ENCODE data around the gene ACACB. TPM values are rescaled to one million over a fixed set of nuclear protein-coding genes. Genes with fewer than 3 reads are reported as not detected.

ACACB gene
- total and polyA plus RNA-seq, 2 experiments from 2014 or later = 6.2 to 15.4 TPM

DNA sequence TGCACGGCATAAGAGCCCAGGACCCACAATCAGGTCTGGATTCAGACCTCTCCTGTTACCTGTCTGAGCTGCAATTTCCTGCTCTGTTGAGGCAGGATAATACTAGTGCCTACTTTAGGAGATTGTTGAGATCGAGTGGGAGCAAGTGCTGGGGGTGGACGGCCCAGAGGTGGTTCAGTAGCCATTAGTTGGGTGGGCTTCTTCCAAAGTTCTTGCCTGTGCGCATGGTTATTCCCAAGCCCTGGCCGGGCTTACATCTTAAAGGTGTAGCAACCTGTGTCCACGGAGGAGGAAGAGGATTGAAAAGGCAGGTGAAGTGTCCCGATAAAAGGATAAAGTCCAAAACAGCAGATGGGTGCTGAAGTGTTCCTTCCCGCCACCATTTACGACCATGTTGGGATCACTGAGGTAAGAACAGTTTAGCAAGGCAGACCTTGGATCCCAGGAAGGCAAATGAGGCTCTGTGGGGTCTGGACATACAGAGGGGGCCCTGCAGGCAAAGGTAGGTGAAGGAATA, 33.8 kb downstream of the ACACB start:
- Mint-ChIP-seq H3K36me3 (ENCODE audit: low read depth) (no peaks in the 10 kb centered on the region), H3K27ac (no peak overlapping the region), H3K4me1 (peaks cover 5% of the 10 kb centered on the region; the same call in 2 of the 3 replicates), H3K9me3 (no peaks in the 10 kb centered on the region), H3K4me3 (no peak overlapping the region), H3K27me3 (ENCODE audit: insufficient read depth, low read depth, poor library complexity) (peaks cover 6% of the 10 kb centered on the region)
- H3K79me2 ChIP-seq (replicated peaks; ENCODE audit: insufficient read depth) = no peaks in the 10 kb centered on the region
- no peaks in the 10 kb centered on the region for H3K4me1 ChIP-seq (ENCODE audit: insufficient read depth)
- no peaks in the 10 kb centered on the region for H3K9me2 ChIP-seq (ENCODE audit: insufficient read depth)
- TF ChIP-seq ZNF331 (CRISPR knock-in tag; IDR thresholded peaks at IDR 0.05; ENCODE audit: low read depth) (no peak), JUNB (IDR thresholded peaks at IDR 0.05; ENCODE audit: unreplicated experiment) (no peak), POLR2AphosphoS5 (IDR thresholded peaks at IDR 0.05; ENCODE audit: low read depth) (no peak), EZH2phosphoT487 (IDR thresholded peaks at IDR 0.05; ENCODE audit: unreplicated experiment) (no peak), CREB1 (CRISPR knock-in tag; IDR thresholded peaks at IDR 0.05; ENCODE audit: low read depth) (no peak), NANOG (IDR thresholded peaks at IDR 0.05; ENCODE audit: borderline replicate concordance) (no peak), STAT1 (IDR thresholded peaks at IDR 0.05; ENCODE audit: unreplicated experiment) (no peak)
- TF ChIP-seq, protein P1, sequence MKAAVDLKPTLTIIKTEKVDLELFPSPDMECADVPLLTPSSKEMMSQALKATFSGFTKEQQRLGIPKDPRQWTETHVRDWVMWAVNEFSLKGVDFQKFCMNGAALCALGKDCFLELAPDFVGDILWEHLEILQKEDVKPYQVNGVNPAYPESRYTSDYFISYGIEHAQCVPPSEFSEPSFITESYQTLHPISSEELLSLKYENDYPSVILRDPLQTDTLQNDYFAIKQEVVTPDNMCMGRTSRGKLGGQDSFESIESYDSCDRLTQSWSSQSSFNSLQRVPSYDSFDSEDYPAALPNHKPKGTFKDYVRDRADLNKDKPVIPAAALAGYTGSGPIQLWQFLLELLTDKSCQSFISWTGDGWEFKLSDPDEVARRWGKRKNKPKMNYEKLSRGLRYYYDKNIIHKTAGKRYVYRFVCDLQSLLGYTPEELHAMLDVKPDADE (IDR thresholded peaks at IDR 0.05) = no peak
- TF ChIP-seq, protein P2, sequence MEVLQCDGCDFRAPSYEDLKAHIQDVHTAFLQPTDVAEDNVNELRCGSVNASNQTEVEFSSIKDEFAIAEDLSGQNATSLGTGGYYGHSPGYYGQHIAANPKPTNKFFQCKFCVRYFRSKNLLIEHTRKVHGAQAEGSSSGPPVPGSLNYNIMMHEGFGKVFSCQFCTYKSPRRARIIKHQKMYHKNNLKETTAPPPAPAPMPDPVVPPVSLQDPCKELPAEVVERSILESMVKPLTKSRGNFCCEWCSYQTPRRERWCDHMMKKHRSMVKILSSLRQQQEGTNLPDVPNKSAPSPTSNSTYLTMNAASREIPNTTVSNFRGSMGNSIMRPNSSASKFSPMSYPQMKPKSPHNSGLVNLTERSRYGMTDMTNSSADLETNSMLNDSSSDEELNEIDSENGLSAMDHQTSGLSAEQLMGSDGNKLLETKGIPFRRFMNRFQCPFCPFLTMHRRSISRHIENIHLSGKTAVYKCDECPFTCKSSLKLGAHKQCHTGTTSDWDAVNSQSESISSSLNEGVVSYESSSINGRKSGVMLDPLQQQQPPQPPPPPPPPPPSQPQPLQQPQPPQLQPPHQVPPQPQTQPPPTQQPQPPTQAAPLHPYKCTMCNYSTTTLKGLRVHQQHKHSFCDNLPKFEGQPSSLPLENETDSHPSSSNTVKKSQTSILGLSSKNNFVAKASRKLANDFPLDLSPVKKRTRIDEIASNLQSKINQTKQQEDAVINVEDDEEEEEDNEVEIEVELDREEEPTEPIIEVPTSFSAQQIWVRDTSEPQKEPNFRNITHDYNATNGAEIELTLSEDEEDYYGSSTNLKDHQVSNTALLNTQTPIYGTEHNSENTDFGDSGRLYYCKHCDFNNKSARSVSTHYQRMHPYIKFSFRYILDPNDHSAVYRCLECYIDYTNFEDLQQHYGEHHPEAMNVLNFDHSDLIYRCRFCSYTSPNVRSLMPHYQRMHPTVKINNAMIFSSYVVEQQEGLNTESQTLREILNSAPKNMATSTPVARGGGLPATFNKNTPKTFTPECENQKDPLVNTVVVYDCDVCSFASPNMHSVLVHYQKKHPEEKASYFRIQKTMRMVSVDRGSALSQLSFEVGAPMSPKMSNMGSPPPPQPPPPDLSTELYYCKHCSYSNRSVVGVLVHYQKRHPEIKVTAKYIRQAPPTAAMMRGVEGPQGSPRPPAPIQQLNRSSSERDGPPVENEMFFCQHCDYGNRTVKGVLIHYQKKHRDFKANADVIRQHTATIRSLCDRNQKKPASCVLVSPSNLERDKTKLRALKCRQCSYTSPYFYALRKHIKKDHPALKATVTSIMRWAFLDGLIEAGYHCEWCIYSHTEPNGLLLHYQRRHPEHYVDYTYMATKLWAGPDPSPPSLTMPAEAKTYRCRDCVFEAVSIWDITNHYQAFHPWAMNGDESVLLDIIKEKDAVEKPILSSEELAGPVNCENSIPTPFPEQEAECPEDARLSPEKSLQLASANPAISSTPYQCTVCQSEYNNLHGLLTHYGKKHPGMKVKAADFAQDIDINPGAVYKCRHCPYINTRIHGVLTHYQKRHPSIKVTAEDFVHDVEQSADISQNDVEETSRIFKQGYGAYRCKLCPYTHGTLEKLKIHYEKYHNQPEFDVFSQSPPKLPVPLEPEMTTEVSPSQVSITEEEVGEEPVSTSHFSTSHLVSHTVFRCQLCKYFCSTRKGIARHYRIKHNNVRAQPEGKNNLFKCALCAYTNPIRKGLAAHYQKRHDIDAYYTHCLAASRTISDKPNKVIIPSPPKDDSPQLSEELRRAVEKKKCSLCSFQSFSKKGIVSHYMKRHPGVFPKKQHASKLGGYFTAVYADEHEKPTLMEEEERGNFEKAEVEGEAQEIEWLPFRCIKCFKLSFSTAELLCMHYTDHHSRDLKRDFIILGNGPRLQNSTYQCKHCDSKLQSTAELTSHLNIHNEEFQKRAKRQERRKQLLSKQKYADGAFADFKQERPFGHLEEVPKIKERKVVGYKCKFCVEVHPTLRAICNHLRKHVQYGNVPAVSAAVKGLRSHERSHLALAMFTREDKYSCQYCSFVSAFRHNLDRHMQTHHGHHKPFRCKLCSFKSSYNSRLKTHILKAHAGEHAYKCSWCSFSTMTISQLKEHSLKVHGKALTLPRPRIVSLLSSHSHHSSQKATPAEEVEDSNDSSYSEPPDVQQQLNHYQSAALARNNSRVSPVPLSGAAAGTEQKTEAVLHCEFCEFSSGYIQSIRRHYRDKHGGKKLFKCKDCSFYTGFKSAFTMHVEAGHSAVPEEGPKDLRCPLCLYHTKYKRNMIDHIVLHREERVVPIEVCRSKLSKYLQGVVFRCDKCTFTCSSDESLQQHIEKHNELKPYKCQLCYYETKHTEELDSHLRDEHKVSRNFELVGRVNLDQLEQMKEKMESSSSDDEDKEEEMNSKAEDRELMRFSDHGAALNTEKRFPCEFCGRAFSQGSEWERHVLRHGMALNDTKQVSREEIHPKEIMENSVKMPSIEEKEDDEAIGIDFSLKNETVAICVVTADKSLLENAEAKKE (CRISPR knock-in tag; IDR thresholded peaks at IDR 0.05) = no peak
- TF ChIP-seq, protein P3, sequence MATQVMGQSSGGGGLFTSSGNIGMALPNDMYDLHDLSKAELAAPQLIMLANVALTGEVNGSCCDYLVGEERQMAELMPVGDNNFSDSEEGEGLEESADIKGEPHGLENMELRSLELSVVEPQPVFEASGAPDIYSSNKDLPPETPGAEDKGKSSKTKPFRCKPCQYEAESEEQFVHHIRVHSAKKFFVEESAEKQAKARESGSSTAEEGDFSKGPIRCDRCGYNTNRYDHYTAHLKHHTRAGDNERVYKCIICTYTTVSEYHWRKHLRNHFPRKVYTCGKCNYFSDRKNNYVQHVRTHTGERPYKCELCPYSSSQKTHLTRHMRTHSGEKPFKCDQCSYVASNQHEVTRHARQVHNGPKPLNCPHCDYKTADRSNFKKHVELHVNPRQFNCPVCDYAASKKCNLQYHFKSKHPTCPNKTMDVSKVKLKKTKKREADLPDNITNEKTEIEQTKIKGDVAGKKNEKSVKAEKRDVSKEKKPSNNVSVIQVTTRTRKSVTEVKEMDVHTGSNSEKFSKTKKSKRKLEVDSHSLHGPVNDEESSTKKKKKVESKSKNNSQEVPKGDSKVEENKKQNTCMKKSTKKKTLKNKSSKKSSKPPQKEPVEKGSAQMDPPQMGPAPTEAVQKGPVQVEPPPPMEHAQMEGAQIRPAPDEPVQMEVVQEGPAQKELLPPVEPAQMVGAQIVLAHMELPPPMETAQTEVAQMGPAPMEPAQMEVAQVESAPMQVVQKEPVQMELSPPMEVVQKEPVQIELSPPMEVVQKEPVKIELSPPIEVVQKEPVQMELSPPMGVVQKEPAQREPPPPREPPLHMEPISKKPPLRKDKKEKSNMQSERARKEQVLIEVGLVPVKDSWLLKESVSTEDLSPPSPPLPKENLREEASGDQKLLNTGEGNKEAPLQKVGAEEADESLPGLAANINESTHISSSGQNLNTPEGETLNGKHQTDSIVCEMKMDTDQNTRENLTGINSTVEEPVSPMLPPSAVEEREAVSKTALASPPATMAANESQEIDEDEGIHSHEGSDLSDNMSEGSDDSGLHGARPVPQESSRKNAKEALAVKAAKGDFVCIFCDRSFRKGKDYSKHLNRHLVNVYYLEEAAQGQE (IDR thresholded peaks at IDR 0.05; ENCODE audit: unreplicated experiment) = no peak
- TF ChIP-seq, protein P4, sequence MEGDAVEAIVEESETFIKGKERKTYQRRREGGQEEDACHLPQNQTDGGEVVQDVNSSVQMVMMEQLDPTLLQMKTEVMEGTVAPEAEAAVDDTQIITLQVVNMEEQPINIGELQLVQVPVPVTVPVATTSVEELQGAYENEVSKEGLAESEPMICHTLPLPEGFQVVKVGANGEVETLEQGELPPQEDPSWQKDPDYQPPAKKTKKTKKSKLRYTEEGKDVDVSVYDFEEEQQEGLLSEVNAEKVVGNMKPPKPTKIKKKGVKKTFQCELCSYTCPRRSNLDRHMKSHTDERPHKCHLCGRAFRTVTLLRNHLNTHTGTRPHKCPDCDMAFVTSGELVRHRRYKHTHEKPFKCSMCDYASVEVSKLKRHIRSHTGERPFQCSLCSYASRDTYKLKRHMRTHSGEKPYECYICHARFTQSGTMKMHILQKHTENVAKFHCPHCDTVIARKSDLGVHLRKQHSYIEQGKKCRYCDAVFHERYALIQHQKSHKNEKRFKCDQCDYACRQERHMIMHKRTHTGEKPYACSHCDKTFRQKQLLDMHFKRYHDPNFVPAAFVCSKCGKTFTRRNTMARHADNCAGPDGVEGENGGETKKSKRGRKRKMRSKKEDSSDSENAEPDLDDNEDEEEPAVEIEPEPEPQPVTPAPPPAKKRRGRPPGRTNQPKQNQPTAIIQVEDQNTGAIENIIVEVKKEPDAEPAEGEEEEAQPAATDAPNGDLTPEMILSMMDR (conservative IDR thresholded peaks at IDR 0.05; ENCODE audit: low read depth in 2 of 2) = no peak
- H3K4me3 ChIP-seq = no peak overlapping the region
- H3F3A ChIP-seq (replicated peaks; ENCODE audit: low read depth) = 0 out of 2 replicates have a peak, but pooled peaks cover 2% of the 10 kb centered on the region
- H3K27ac ChIP-seq (ENCODE audit: low read depth) = no peak overlapping the region
- no peak for ATAC-seq
- DNase-seq (ENCODE audit: low spot score) = no peak
- H4K20me1 ChIP-seq (replicated peaks; ENCODE audit: insufficient read depth) = no peaks in the 10 kb centered on the region
- H2AFZ ChIP-seq = 0 out of 2 replicates have a peak overlapping the region, but pooled peaks have one; percentile 18
- H3K27me3 ChIP-seq (ENCODE audit: insufficient read depth) = no peaks in the 10 kb centered on the region
- no peaks in the 10 kb centered on the region for H3K36me3 ChIP-seq (ENCODE audit: insufficient read depth)
- H3K4me2 ChIP-seq = no peak overlapping the region

Data from GM23338 (cell line).